Loucy (cell line): ENCODE results near the gene MED29.
"Not testable (repeated sequence)": the region's sequence is repeated elsewhere in the genome, so short reads cannot be mapped to it uniquely, and the experiment has no call there.

Source experiments
- H2AFZ ChIP-seq: fragments of 200-600 bp; sonication (generic); 2 replicates; pipeline ENCODE4 v1.6.0; 2016; ENCODE audit warnings: antibody characterized with exemption, mild to moderate bottlenecking, low read length, moderate library complexity
- H3F3A ChIP-seq: fragments of 200-600 bp; 2 replicates; pipeline ENCODE4 v1.6.0; 2016; ENCODE audit warnings: antibody characterized with exemption, low read depth, mild to moderate bottlenecking
- H3K27me3 ChIP-seq: fragments of 200-600 bp; sonication (generic); 2 replicates; pipeline ENCODE4 v1.6.1; 2014; ENCODE audit warnings: low read length, mild to moderate bottlenecking; ENCODE audit not compliant: insufficient read depth, poor library complexity, severe bottlenecking
- H3K36me3 ChIP-seq: fragments of 200-600 bp; sonication (generic); 2 replicates; pipeline ENCODE4 v1.6.1; 2016; ENCODE audit warnings: low read length; ENCODE audit not compliant: insufficient read depth
- H3K4me1 ChIP-seq: fragments of 200-600 bp; sonication (generic); 2 replicates; pipeline ENCODE4 v1.5.1; 2014; ENCODE audit warnings: low read length, mild to moderate bottlenecking; ENCODE audit not compliant: insufficient read depth, poor library complexity, severe bottlenecking
- H3K4me2 ChIP-seq: fragments of 200-600 bp; sonication (generic); 2 replicates; pipeline ENCODE4 v1.6.0; 2014; ENCODE audit warnings: antibody characterized with exemption, low read length, low read depth, mild to moderate bottlenecking; ENCODE audit not compliant: poor library complexity, severe bottlenecking
- H3K4me3 ChIP-seq: fragments of 200-600 bp; sonication (generic); 2 replicates; pipeline ENCODE4 v1.5.1; 2014; ENCODE audit warnings: low read length, mild to moderate bottlenecking, mixed read lengths; ENCODE audit not compliant: poor library complexity, severe bottlenecking
- H3K79me2 ChIP-seq: fragments of 200-600 bp; sonication (generic); 2 replicates; pipeline ENCODE4 v1.6.1; 2014; ENCODE audit warnings: low read length; ENCODE audit not compliant: insufficient read depth
- H3K9ac ChIP-seq: fragments of 200-600 bp; sonication (generic); 2 replicates; pipeline ENCODE4 v1.6.0; 2014; ENCODE audit warnings: mild to moderate bottlenecking, low read depth, low read length, moderate library complexity; ENCODE audit not compliant: poor library complexity, severe bottlenecking
- H3K9me2 ChIP-seq: fragments of 200-600 bp; sonication (generic); replicated peaks from 2 replicates; pipeline ENCODE4 v1.6.1; 2016; ENCODE audit warnings: low read depth, low read length, mixed read lengths
- H3K9me3 ChIP-seq: fragments of 200-600 bp; sonication (generic); 2 replicates; pipeline ENCODE4 v1.6.1; 2014; ENCODE audit warnings: mild to moderate bottlenecking, antibody characterized with exemption, low read length, low read depth; ENCODE audit not compliant: insufficient read depth
- H4K20me1 ChIP-seq: fragments of 200-600 bp; sonication (generic); 2 replicates; pipeline ENCODE4 v1.6.0; 2014; ENCODE audit warnings: antibody characterized with exemption, low read length, mild to moderate bottlenecking; ENCODE audit not compliant: insufficient read depth, poor library complexity, severe bottlenecking
- EZH2phosphoT487 ChIP-seq: fragments of 200-600 bp; IDR thresholded peaks from 2 replicates; pipeline ENCODE4 v1.6.1; 2018; ENCODE audit warnings: antibody characterized with exemption, mild to moderate bottlenecking, moderate library complexity, borderline replicate concordance
- TF ChIP-seq, protein P1 (sequence below): fragments of 200-600 bp; sonication (generic); conservative IDR thresholded peaks from 2 replicates; pipeline ENCODE4 v1.5.1; 2014; ENCODE audit warnings: mild to moderate bottlenecking, antibody characterized with exemption, low read length

The MED29 gene

DNA sequence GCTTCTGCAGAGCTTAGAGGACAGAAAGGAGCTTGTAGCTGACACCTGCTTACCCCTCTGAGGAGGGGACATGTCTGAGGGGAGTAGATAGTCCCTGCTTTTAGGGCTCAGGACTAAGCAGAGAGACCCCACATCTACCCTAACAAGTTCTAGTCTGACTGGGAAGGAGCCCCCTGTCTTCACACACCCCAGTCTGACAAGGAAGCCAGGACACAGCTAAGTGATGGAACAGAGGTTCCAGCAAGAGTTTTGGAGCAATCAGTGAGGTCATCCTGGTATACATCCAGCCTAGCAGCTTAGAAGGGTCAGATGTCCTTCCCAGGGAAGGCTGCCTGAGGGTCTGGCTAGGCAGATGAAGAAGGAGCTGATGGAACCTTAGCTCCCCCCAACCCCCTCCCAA is 15.2 kb upstream of the MED29 start:
- no peaks in the 10 kb centered on the region for H3K9me2 ChIP-seq
- TF ChIP-seq, protein P1, sequence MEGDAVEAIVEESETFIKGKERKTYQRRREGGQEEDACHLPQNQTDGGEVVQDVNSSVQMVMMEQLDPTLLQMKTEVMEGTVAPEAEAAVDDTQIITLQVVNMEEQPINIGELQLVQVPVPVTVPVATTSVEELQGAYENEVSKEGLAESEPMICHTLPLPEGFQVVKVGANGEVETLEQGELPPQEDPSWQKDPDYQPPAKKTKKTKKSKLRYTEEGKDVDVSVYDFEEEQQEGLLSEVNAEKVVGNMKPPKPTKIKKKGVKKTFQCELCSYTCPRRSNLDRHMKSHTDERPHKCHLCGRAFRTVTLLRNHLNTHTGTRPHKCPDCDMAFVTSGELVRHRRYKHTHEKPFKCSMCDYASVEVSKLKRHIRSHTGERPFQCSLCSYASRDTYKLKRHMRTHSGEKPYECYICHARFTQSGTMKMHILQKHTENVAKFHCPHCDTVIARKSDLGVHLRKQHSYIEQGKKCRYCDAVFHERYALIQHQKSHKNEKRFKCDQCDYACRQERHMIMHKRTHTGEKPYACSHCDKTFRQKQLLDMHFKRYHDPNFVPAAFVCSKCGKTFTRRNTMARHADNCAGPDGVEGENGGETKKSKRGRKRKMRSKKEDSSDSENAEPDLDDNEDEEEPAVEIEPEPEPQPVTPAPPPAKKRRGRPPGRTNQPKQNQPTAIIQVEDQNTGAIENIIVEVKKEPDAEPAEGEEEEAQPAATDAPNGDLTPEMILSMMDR: no peak
- no peak for TF ChIP-seq EZH2phosphoT487

GRCh38 chr19:39377373-39378362 is 13.5 kb upstream of the MED29 start:
- TF ChIP-seq EZH2phosphoT487: no peak
- TF ChIP-seq, protein P1: no peak
- no peak overlapping the region for H3K9ac ChIP-seq

More for the DNA sequence above, 15.2 kb upstream of the MED29 start:
- Histone ChIP-seq H3F3A (no peaks in the 10 kb centered on the region), H3K27me3 (no peaks in the 10 kb centered on the region), H3K4me1 (peaks cover 3% of the 10 kb centered on the region), H3K36me3 (peaks cover 89% of the 10 kb centered on the region; the same call in 1 of the 2 replicates), H3K9me3 (no peaks in the 10 kb centered on the region), H3K9ac (no peak overlapping the region), H3K79me2 (no peaks in the 10 kb centered on the region), H4K20me1 (no peaks in the 10 kb centered on the region), H2AFZ (no peak overlapping the region), H3K4me3 (no peak overlapping the region), H3K4me2 (no peak overlapping the region)

DNA sequence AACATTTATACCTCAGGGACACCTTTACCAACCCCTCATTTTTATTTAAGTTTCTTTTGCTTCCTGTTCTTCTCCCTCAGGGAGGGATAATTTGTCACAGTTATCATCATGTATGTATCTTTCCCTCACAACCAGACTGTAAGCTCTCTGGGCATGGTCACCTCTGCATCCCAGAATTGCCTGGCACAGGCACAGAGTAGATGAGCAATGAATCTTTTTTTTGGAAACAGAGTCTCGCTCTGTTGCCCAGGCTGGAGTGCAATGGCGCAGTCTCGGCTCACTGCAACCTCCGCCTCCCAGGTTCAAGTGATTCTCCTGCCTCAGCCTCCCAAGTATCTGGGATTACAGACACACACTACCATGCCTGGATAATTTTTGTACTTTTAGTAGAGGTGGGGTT is 11.8 kb upstream of the MED29 start:
- not testable (repeated sequence) for H3K27me3 ChIP-seq, H3K4me2 ChIP-seq, H2AFZ ChIP-seq, H3K9ac ChIP-seq, H3K79me2 ChIP-seq, H4K20me1 ChIP-seq, H3K4me3 ChIP-seq, H3K9me2 ChIP-seq, H3K9me3 ChIP-seq, H3K4me1 ChIP-seq, H3F3A ChIP-seq
- peaks cover 83% of the 10 kb centered on the region; the same call in 1 of the 2 replicates for H3K36me3 ChIP-seq

More at GRCh38 chr19:39377373-39378362, 13.5 kb upstream of the MED29 start:
- no peaks in the 10 kb centered on the region for H3K4me1 ChIP-seq
- H3K27me3 ChIP-seq: no peaks in the 10 kb centered on the region
- peaks cover 87% of the 10 kb centered on the region; the same call in 1 of the 2 replicates for H3K36me3 ChIP-seq
- H3K4me2 ChIP-seq: no peak overlapping the region
- H3K9me3 ChIP-seq: no peaks in the 10 kb centered on the region
- H3K79me2 ChIP-seq: no peaks in the 10 kb centered on the region
- H3K4me3 ChIP-seq: no peak overlapping the region
- H3F3A ChIP-seq: no peaks in the 10 kb centered on the region
- no peaks in the 10 kb centered on the region for H4K20me1 ChIP-seq
- H2AFZ ChIP-seq: no peak overlapping the region
- no peaks in the 10 kb centered on the region for H3K9me2 ChIP-seq
